ENCODE results near the gene ISCU.
"Not testable (repeated sequence)": the region's sequence is repeated elsewhere in the genome, so short reads cannot be mapped to it uniquely, and the experiment has no call there.

Gene ISCU

GRCh38 chr12:108538616-108539195 lies 23.7 kb upstream of the ISCU start:
- DNase-seq (ENCODE audit: insufficient read length, low spot score) (no peak), FAIRE-seq (peak; percentile 26)
- TF ChIP-seq SPI1 (IDR thresholded peaks at IDR 0.05; ENCODE audit: low read depth, low read length): no peak
- no peak for TF ChIP-seq TAF1 (IDR thresholded peaks at IDR 0.05; ENCODE audit: low read depth, low read length)
- no peak for TF ChIP-seq POU2F2 (IDR thresholded peaks at IDR 0.05; ENCODE audit: low read depth, low read length)
- no peak for TF ChIP-seq POLR2AphosphoS5 (IDR thresholded peaks at IDR 0.05; ENCODE audit: low read depth, low read length)
- TF ChIP-seq PAX5 (IDR thresholded peaks at IDR 0.05; ENCODE audit: insufficient read depth, low read length, severe bottlenecking): no peak
- TF ChIP-seq POLR2A (IDR thresholded peaks at IDR 0.05; ENCODE audit: low read depth, low read length): no peak

GRCh38 chr12:108542320-108542719 lies 20.1 kb upstream of the ISCU start:
- DNase-seq (ENCODE audit: insufficient read length, low spot score) (no peak), FAIRE-seq (no peak)
- TF ChIP-seq POU2F2 (IDR thresholded peaks at IDR 0.05; ENCODE audit: low read depth, low read length): no peak
- TF ChIP-seq POLR2AphosphoS5 (IDR thresholded peaks at IDR 0.05; ENCODE audit: low read depth, low read length): no peak
- TF ChIP-seq PAX5 (IDR thresholded peaks at IDR 0.05; ENCODE audit: insufficient read depth, low read length, severe bottlenecking): no peak
- no peak for TF ChIP-seq SPI1 (IDR thresholded peaks at IDR 0.05; ENCODE audit: low read depth, low read length)
- TF ChIP-seq POLR2A (IDR thresholded peaks at IDR 0.05; ENCODE audit: low read depth, low read length): no peak
- no peak for TF ChIP-seq TAF1 (IDR thresholded peaks at IDR 0.05; ENCODE audit: low read depth, low read length)

- DNase-seq (ENCODE audit: insufficient read length, low spot score) (no peak), FAIRE-seq (no peak)
These were observed 18.7 kb upstream of the ISCU start for GRCh38 chr12:108543652-108544051.

GRCh38 chr12:108547686-108548085 lies 14.7 kb upstream of the ISCU start:
- FAIRE-seq: no peak
- TF ChIP-seq POU2F2 (IDR thresholded peaks at IDR 0.05; ENCODE audit: low read depth, low read length): no peak
- no peak for TF ChIP-seq TAF1 (IDR thresholded peaks at IDR 0.05; ENCODE audit: low read depth, low read length)
- TF ChIP-seq POLR2A (IDR thresholded peaks at IDR 0.05; ENCODE audit: low read depth, low read length): no peak
- TF ChIP-seq POLR2AphosphoS5 (IDR thresholded peaks at IDR 0.05; ENCODE audit: low read depth, low read length): no peak
- TF ChIP-seq PAX5 (IDR thresholded peaks at IDR 0.05; ENCODE audit: insufficient read depth, low read length, severe bottlenecking): no peak
- no peak for TF ChIP-seq SPI1 (IDR thresholded peaks at IDR 0.05; ENCODE audit: low read depth, low read length)
- no peak for DNase-seq (ENCODE audit: insufficient read length, low spot score)

More at GRCh38 chr12:108543652-108544051, 18.7 kb upstream of the ISCU start:
- TF ChIP-seq POU2F2 (IDR thresholded peaks at IDR 0.05; ENCODE audit: low read depth, low read length) (no peak), TAF1 (IDR thresholded peaks at IDR 0.05; ENCODE audit: low read depth, low read length) (no peak), PAX5 (IDR thresholded peaks at IDR 0.05; ENCODE audit: insufficient read depth, low read length, severe bottlenecking) (no peak), SPI1 (IDR thresholded peaks at IDR 0.05; ENCODE audit: low read depth, low read length) (no peak), POLR2AphosphoS5 (IDR thresholded peaks at IDR 0.05; ENCODE audit: low read depth, low read length) (no peak), POLR2A (IDR thresholded peaks at IDR 0.05; ENCODE audit: low read depth, low read length) (no peak)

DNA sequence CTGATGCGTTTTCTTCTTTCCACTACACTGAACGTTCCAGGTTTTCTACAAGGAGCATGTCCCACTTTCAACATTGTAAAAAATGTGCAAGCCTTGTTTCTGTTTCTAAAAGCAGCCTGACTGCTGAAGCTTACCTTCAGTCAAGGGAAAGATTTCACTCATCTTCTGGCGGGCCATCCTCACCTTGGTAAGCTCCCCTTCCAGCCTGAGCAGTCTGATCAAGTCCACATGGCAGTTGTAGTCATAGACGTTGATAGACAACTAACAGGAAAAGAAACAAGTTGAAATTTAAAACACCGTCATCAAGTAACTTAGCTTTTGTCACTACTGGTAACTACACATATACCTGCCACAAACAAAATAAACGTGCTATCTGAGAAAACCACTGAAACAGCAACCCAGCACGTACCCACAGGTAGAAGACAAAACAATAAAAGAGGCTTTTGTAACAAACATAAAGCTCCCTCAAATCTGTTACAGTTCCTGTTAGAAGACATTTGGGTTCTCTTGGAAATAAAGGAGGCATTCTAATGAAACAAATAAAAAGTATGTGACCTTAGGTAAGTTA lies 13.4 kb upstream of the ISCU start:
- DNase-seq (ENCODE audit: insufficient read length, low spot score) (no peak), FAIRE-seq (peak; percentile 65)
- TF ChIP-seq SPI1 (IDR thresholded peaks at IDR 0.05; ENCODE audit: low read depth, low read length): no peak

DNA sequence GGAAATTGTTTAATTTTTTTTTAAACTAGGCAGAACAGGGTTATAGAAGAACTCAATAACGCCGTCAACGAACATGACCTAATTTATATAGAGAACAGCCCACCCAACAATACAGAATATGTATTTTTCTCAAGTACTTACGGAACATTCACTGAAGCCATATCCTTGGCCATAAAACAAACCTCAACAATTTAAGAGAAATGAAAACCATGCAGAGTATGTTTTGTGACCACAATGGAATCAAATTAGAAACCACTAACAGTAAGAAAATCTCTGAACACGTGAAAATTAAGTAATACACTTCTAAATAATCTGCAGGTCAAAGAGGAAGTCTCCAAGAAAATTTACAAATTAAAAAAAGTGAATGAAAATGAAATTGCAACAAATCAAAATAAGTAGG lies 10.9 kb upstream of the ISCU start:
- FAIRE-seq: no peak
- no peak for DNase-seq (ENCODE audit: insufficient read length, low spot score)
- TF ChIP-seq POLR2AphosphoS5 (IDR thresholded peaks at IDR 0.05; ENCODE audit: low read depth, low read length): no peak
- TF ChIP-seq TAF1 (IDR thresholded peaks at IDR 0.05; ENCODE audit: low read depth, low read length): no peak
- TF ChIP-seq SPI1 (IDR thresholded peaks at IDR 0.05; ENCODE audit: low read depth, low read length): no peak
- TF ChIP-seq POLR2A (IDR thresholded peaks at IDR 0.05; ENCODE audit: low read depth, low read length): no peak
- TF ChIP-seq PAX5 (IDR thresholded peaks at IDR 0.05; ENCODE audit: insufficient read depth, low read length, severe bottlenecking): no peak
- no peak for TF ChIP-seq POU2F2 (IDR thresholded peaks at IDR 0.05; ENCODE audit: low read depth, low read length)

DNA sequence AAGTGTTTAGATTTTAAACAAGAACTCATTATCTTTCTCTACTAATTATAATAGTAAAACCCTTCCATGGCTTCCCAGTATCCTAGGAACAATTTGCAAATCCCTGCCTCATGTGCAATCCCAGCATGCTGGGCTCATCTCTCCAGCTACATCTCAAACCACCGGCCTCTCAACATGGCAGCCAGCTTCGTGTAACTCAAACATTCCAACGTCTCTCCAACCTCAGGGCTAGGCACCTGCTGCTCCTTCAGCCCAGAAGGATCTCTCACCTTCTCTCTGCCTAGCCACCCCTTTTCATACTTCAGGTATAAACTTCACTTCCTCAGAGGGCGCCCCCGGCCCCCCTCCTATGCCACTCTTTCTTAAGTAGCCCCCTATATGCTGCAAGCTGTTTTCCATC lies 8.6 kb upstream of the ISCU start:
- no peak for TF ChIP-seq SPI1 (IDR thresholded peaks at IDR 0.05; ENCODE audit: low read depth, low read length)
- 0 out of 2 replicates have a peak, but pooled peaks have one; percentile 22 for TF ChIP-seq POLR2AphosphoS5 (IDR thresholded peaks at IDR 0.05; ENCODE audit: low read depth, low read length)
- no peak for TF ChIP-seq TAF1 (IDR thresholded peaks at IDR 0.05; ENCODE audit: low read depth, low read length)
- DNase-seq (ENCODE audit: insufficient read length, low spot score): no peak
- no peak for FAIRE-seq

GRCh38 chr12:108555383-108555782 lies 7.0 kb upstream of the ISCU start:
- FAIRE-seq: peak; percentile 26
- not testable (repeated sequence) for DNase-seq (ENCODE audit: insufficient read length, low spot score)

- TF ChIP-seq PAX5 (IDR thresholded peaks at IDR 0.05; ENCODE audit: insufficient read depth, low read length, severe bottlenecking): no peak
- no peak for TF ChIP-seq TAF1 (IDR thresholded peaks at IDR 0.05; ENCODE audit: low read depth, low read length)
- TF ChIP-seq POLR2AphosphoS5 (IDR thresholded peaks at IDR 0.05; ENCODE audit: low read depth, low read length): no peak
- no peak for TF ChIP-seq POU2F2 (IDR thresholded peaks at IDR 0.05; ENCODE audit: low read depth, low read length)
- no peak for TF ChIP-seq POLR2A (IDR thresholded peaks at IDR 0.05; ENCODE audit: low read depth, low read length)
- TF ChIP-seq SPI1 (IDR thresholded peaks at IDR 0.05; ENCODE audit: low read depth, low read length): no peak
- FAIRE-seq (peak; percentile 38), DNase-seq (ENCODE audit: insufficient read length, low spot score) (no peak)
These were observed 3.3 kb upstream of the ISCU start for GRCh38 chr12:108559007-108559655.

- TF ChIP-seq POLR2A (IDR thresholded peaks at IDR 0.05; ENCODE audit: low read depth, low read length): no peak
- no peak for TF ChIP-seq POLR2AphosphoS5 (IDR thresholded peaks at IDR 0.05; ENCODE audit: low read depth, low read length)
- no peak for TF ChIP-seq TAF1 (IDR thresholded peaks at IDR 0.05; ENCODE audit: low read depth, low read length)
- no peak for TF ChIP-seq POU2F2 (IDR thresholded peaks at IDR 0.05; ENCODE audit: low read depth, low read length)
- TF ChIP-seq PAX5 (IDR thresholded peaks at IDR 0.05; ENCODE audit: insufficient read depth, low read length, severe bottlenecking): no peak
- TF ChIP-seq SPI1 (IDR thresholded peaks at IDR 0.05; ENCODE audit: low read depth, low read length): no peak
- FAIRE-seq (no peak), DNase-seq (ENCODE audit: insufficient read length, low spot score) (no peak)
These were observed 2.6 kb upstream of the ISCU start for GRCh38 chr12:108559748-108560147.
